OCI-LY7 (cell line): ENCODE data around the gene NUBP2. TPM values are rescaled to one million over a fixed set of nuclear protein-coding genes. Genes with fewer than 3 reads are reported as not detected.

ENCODE experiments used
- BruUV-seq: library from RNA; stranded (reverse); fragments of 400-500 nt; replicated peaks from 2 replicates; lab custom pipeline; 2021; lab: Mats Ljungman, UMichigan
- CTCF ChIA-PET: fragments of 300-600 bp; sonication (Branson Sonifier 250); formaldehyde crosslinking; loops from one replicate; lab custom pipeline; 2022; ENCODE audit warnings: antibody characterized with exemption; ENCODE audit not compliant: unreplicated experiment; lab: Charles Lee
- POLR2A ChIA-PET: fragments of 300-600 bp; sonication (Branson Sonifier 250); formaldehyde crosslinking; loops from one replicate; lab custom pipeline; 2022; ENCODE audit warnings: antibody characterized with exemption; lab: Charles Lee
- DNase-seq: peaks from one replicate; pipeline ENCODE4 v3.0.0-alpha.2; 2015; ENCODE audit warnings: low spot score
- H2AFZ ChIP-seq: fragments of 200-600 bp; sonication (generic), shearing (Covaris generic); 2 replicates; pipeline ENCODE4 v1.6.1; 2014; ENCODE audit warnings: mild to moderate bottlenecking, antibody characterized with exemption, low read length, moderate library complexity
- H3K27ac ChIP-seq: fragments of 200-600 bp; sonication (generic); 2 replicates; pipeline ENCODE4 v1.5.1; 2014; ENCODE audit warnings: mixed run types, low read depth, mild to moderate bottlenecking, moderate library complexity, low read length, inconsistent platforms; ENCODE audit not compliant: poor library complexity, severe bottlenecking
- H3K36me3 ChIP-seq: fragments of 200-600 bp; sonication (generic); 2 replicates; pipeline ENCODE4 v1.6.1; 2014; ENCODE audit warnings: mild to moderate bottlenecking, antibody characterized with exemption, low read length, moderate library complexity, mixed read lengths; ENCODE audit not compliant: insufficient read depth
- H3K4me1 ChIP-seq: fragments of 200-600 bp; sonication (generic); 2 replicates; pipeline ENCODE4 v1.5.1; 2014; ENCODE audit warnings: mild to moderate bottlenecking, low read length; ENCODE audit not compliant: insufficient read depth, poor library complexity, severe bottlenecking
- H3K4me2 ChIP-seq: fragments of 200-600 bp; sonication (generic); 2 replicates; pipeline ENCODE4 v1.6.1; 2014; ENCODE audit warnings: mild to moderate bottlenecking, low read length
- H3K4me3 ChIP-seq: fragments of 200-600 bp; sonication (generic); 2 replicates; pipeline ENCODE4 v1.5.1; 2014; ENCODE audit warnings: mild to moderate bottlenecking, low read depth, low read length; ENCODE audit not compliant: poor library complexity, severe bottlenecking
- H3K79me2 ChIP-seq: fragments of 200-600 bp; sonication (generic); 2 replicates; pipeline ENCODE4 v1.6.1; 2016; ENCODE audit warnings: low read depth, mild to moderate bottlenecking, low read length, moderate library complexity, mixed read lengths; ENCODE audit not compliant: insufficient read depth
- H3K9me2 ChIP-seq: fragments of 200-600 bp; sonication (generic); 2 replicates; pipeline ENCODE4 v1.6.1; 2016; ENCODE audit warnings: mild to moderate bottlenecking, low read length, mixed read lengths; ENCODE audit not compliant: insufficient read depth
- H3K9me3 ChIP-seq: fragments of 200-600 bp; sonication (generic); 2 replicates; pipeline ENCODE4 v1.6.1; 2014; ENCODE audit warnings: mild to moderate bottlenecking, mixed run types, low read length, mixed read lengths
- H4K20me1 ChIP-seq: fragments of 200-600 bp; sonication (generic); 2 replicates; pipeline ENCODE4 v1.6.1; 2014; ENCODE audit warnings: mild to moderate bottlenecking, antibody characterized with exemption, low read length, moderate library complexity, mixed read lengths; ENCODE audit not compliant: insufficient read depth
- CTCF ChIP-seq: fragments of 200-600 bp; sonication (generic); conservative IDR thresholded peaks from 2 replicates; pipeline ENCODE4 v1.5.1; 2014; ENCODE audit warnings: mild to moderate bottlenecking, antibody characterized with exemption, low read length, moderate library complexity, mixed read lengths
- EZH2phosphoT487 ChIP-seq: fragments of 200-600 bp; sonication (generic); IDR thresholded peaks from 2 replicates; pipeline ENCODE4 v1.6.1; 2018; ENCODE audit warnings: low read depth, borderline replicate concordance, mild to moderate bottlenecking, mixed run types, antibody characterized with exemption, low read length, moderate library complexity, mixed read lengths
- intact Hi-C: fragments of 100-400 bp; cut with micrococcal nuclease; formaldehyde crosslinking; loops from one replicate; pipeline ENCODE4 v1.10.0; 2022; ENCODE audit not compliant: unreplicated experiment
- total RNA-seq, 2 experiments: library from RNA; depleted of rRNA in 1 of 2; stranded (reverse); fragments of >200 nt in 1 of 2; shearing (Covaris generic) in 1 of 2; gene quantifications; 2 replicates each; pipeline ENCODE4 v1.2.3, GENCODE V29; 2014 to 2022

The NUBP2 gene
- total RNA-seq, 2 experiments from 2014 or later: 62.7 to 94.9 TPM

DNA sequence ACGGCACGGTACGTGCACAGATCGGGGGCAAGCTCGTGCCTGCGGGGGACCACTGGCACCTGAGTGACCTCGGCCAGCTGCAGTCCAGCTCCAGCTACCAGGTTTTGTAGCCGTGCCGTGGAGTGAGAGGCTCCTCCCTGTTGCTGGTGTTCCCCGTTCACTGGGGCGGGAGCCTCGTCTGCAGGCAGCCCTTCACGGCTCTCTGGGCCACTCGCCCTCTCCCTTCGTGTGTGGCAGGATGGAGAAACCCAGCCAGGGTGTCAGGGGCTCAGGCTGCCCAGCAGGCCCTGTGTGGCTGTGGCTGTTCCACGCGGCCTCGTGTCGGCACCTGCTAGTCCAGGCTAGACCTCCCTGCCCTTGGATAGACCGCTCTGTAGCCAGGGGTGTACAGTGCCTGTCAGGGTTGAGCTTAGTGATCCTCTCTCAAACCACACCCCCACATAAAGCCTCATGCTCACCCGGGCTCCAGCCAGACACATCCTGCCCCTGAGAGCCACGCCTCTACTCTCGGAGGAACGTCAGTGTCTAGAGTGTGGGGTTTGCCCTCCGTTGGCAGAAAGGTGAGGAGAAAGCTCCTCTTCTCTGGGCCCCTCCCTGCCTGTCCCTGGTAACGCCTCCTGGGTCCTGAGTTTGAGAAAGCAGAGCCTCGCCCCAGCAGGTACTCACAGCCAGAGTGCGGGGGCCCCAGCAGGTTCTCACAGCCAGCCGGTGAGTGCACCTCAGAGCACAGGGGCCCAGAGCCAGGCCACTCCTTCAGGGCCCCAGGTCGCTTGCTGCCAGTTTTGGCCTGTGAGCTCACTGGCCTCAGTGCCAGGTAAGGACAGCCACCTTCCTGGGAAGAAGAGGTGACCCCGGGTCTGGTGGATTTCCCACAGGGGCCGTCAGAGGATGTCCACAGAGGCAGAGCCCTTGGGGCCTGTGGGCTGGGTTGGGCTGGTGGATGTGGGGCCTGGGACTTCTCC is 39.1 kb upstream of the NUBP2 start:
- intact Hi-C loops: no loop called here
- DNase-seq: no peak
- POLR2A ChIA-PET: no interaction called here
- H2AFZ ChIP-seq: no peak overlapping the region
- no peak overlapping the region for H3K4me3 ChIP-seq
- TF ChIP-seq CTCF: no peak
- TF ChIP-seq EZH2phosphoT487: no peak
- H3K9me3 ChIP-seq: 0 out of 2 replicates have a peak, but pooled peaks cover 8% of the 10 kb centered on the region
- peaks cover 44% of the 10 kb centered on the region; the same call in 1 of the 2 replicates for H3K36me3 ChIP-seq
- CTCF ChIA-PET: no interaction called here
- no peak overlapping the region for H3K27ac ChIP-seq
- no peak overlapping the region for H3K4me2 ChIP-seq
- no peaks in the 10 kb centered on the region for H3K79me2 ChIP-seq
- H3K9me2 ChIP-seq: no peaks in the 10 kb centered on the region
- TSS peak; percentile 52 for BruUV-seq
- H4K20me1 ChIP-seq: no peaks in the 10 kb centered on the region
- no peaks in the 10 kb centered on the region for H3K4me1 ChIP-seq

DNA sequence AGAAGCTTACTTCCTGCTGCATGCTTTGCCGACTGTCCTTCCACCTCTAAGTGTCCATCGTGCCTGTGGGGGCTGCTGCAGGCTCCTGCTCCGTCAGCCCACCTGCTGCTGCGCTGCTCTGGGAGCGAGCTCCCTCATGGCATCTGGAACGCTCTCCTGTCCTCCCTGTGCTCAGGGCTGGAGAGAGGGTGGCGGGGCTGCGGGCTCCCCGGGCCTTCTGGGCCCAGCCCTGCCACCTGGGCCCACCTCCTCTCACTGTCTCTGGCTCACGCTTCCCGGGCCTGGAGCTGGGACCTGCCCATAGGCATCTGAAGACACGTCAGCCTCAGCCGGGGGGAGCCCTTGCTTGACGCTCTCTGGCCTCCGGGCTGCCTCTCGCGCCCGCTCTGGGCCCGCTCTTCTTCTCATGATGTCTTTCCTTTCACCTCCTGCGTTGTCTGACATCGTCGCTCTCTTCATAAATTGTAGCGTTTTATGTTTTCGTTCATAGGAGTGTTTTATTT is 38.4 kb upstream of the NUBP2 start:
- no peaks in the 10 kb centered on the region for H3K4me1 ChIP-seq
- no peak overlapping the region for H2AFZ ChIP-seq
- TF ChIP-seq EZH2phosphoT487 (no peak), CTCF (no peak)
- H3K4me2 ChIP-seq: no peak overlapping the region
- ChIA-PET CTCF (no interaction called here), POLR2A (interaction anchor here (0.5 kb wide), 1 partner anchor 62 kb away, joined by 3 read pairs; no protein-coding TSS in a partner anchor)
- intact Hi-C loops: no loop called here
- no peak for DNase-seq
- H3K79me2 ChIP-seq: no peaks in the 10 kb centered on the region
- H3K4me3 ChIP-seq: no peak overlapping the region
- H4K20me1 ChIP-seq: no peaks in the 10 kb centered on the region
- H3K9me2 ChIP-seq: no peaks in the 10 kb centered on the region
- peaks cover 50% of the 10 kb centered on the region; the same call in 1 of the 2 replicates for H3K36me3 ChIP-seq
- H3K9me3 ChIP-seq: 0 out of 2 replicates have a peak, but pooled peaks cover 4% of the 10 kb centered on the region
- no TSS peak for BruUV-seq
- H3K27ac ChIP-seq: no peak overlapping the region
